Mucosa of descending colon (tissue), 3 donors: ENCODE data around the gene CHEK1. TPM values are rescaled to one million over a fixed set of nuclear protein-coding genes. Genes with fewer than 3 reads are reported as not detected.

ENCODE experiments used
- total RNA-seq, 3 donors: library from RNA; stranded (reverse); fragmentation: NEBNext Ultra II Directional in 2 of 3; extraction: Animal tissue kit (Norgen Biotek cat#: 25700) in 2 of 3; gene quantifications; one replicate each; pipeline versions ENCODE4 v1.2.1 to v1.2.4, GENCODE V29; 2021 to 2023
- donor health status: DM: no; HTN: no; CAD: no; lungs with moderate emphysema.
- donor health status: DM: no; HTN: no; CAD: no.
- donor health status: DM: no; HTN: yes; CAD: no.

Gene CHEK1
- total RNA-seq, 3 donors from 2014 or later, result 5.6 to 15.0 (median 8.8) TPM

Other genes starting within 250 kb of the CHEK1 start
- 10 to 100 TPM in 1 of 3 donors, 1 to 10 TPM in 2; 5.3 to 38.7 (median 7.4) TPM for gene FEZ1, start 128.9 kb upstream of the CHEK1 start, total RNA-seq
- gene EI24, start 55.7 kb upstream of the CHEK1 start, total RNA-seq, result 10 to 100 TPM; 70.6 to 83.1 (median 77.0) TPM
- 100 to 1,000 TPM in 1 of 3 donors, 10 to 100 TPM in 2; 88.4 to 137 (median 89.6) TPM for gene STT3A, start 32.3 kb upstream of the CHEK1 start, total RNA-seq
- gene ACRV1, start 55.7 kb downstream of the CHEK1 start, total RNA-seq, result under 1 TPM in 1 of 3 donors, not detected in 2; 0.38 TPM
- gene PATE1, start 121.1 kb downstream of the CHEK1 start, total RNA-seq, result not detected
- under 1 TPM in 1 of 3 donors, not detected in 2; 0.22 TPM for gene PATE2, start 153.7 kb downstream of the CHEK1 start, total RNA-seq
- not detected for gene PATE3, start 163.0 kb downstream of the CHEK1 start, total RNA-seq
- gene PATE4, start 208.2 kb downstream of the CHEK1 start, total RNA-seq, result not detected